OCI-LY3 (cell line): Measurements from ENCODE around the gene SERPING1.
A peak's percentile ranks its signal among the peaks of the same experiment; 100 is the strongest.
"Not testable (repeated sequence)": the region's sequence is repeated elsewhere in the genome, so short reads cannot be mapped to it uniquely, and the experiment has no call there.

Source experiments
- H2AFZ ChIP-seq: fragments of 200-600, 300-600 bp; shearing (Covaris generic); 2 replicates; pipeline ENCODE4 v1.6.0; 2014; ENCODE audit warnings: antibody characterized with exemption, low read depth, low read length
- H3K27ac ChIP-seq: fragments of 200-600, 300-600 bp; sonication (generic); 2 replicates; pipeline ENCODE4 v1.5.1; 2014; ENCODE audit warnings: mild to moderate bottlenecking, low read length, moderate library complexity, mixed read lengths
- H3K27me3 ChIP-seq: fragments of 200-600, 300-600 bp; sonication (generic); 2 replicates; pipeline ENCODE4 v1.6.1; 2014; ENCODE audit warnings: low read depth, low read length, mixed read lengths
- H3K36me3 ChIP-seq: fragments of 200-600, 300-600 bp; sonication (generic); replicated peaks from 2 replicates; pipeline ENCODE3; 2014; ENCODE audit warnings: low read depth, low read length, mixed read lengths
- H3K4me1 ChIP-seq: fragments of 300-600, 200-600 bp; sonication (generic); 2 replicates; pipeline ENCODE4 v1.6.1; 2014; ENCODE audit warnings: low read length, mixed read lengths
- H3K4me2 ChIP-seq: fragments of 200-600, 300-600 bp; sonication (generic); 2 replicates; pipeline ENCODE4 v1.6.1; 2014; ENCODE audit warnings: low read length, mixed read lengths
- H3K4me3 ChIP-seq: fragments of 300-600, 200-600 bp; sonication (generic); 2 replicates; pipeline ENCODE4 v1.5.1; 2014; ENCODE audit warnings: antibody characterized with exemption, mild to moderate bottlenecking, low read length, moderate library complexity
- H3K79me2 ChIP-seq: fragments of 300-600, 200-600 bp; shearing (Covaris generic); 2 replicates; pipeline ENCODE4 v1.6.1; 2014; ENCODE audit warnings: mild to moderate bottlenecking, low read length, mixed read lengths
- H3K9ac ChIP-seq: fragments of 300-600, 200-600 bp; shearing (Covaris generic); 2 replicates; pipeline ENCODE4 v1.6.0; 2014; ENCODE audit warnings: mild to moderate bottlenecking, low read length, moderate library complexity
- H3K9me3 ChIP-seq: fragments of 200-600, 300-600 bp; shearing (Covaris generic); 2 replicates; pipeline ENCODE4 v1.6.1; 2014; ENCODE audit warnings: low read length, mixed read lengths; ENCODE audit not compliant: insufficient read depth
- H4K20me1 ChIP-seq: fragments of 200-600, 300-600 bp; sonication (generic); 2 replicates; pipeline ENCODE4 v1.6.1; 2016; ENCODE audit warnings: low read length, mixed read lengths; ENCODE audit not compliant: insufficient read depth
- EZH2phosphoT487 ChIP-seq: fragments of 200-600 bp; shearing (Covaris generic); IDR thresholded peaks from 2 replicates; pipeline ENCODE4 v1.6.1; 2018; ENCODE audit warnings: antibody characterized with exemption, mixed run types, low read depth
- TF ChIP-seq, protein P1 (sequence below): fragments of 200-600, 300-600 bp; sonication (generic); IDR thresholded peaks from 2 replicates; pipeline ENCODE4 v1.5.1; 2014; ENCODE audit warnings: antibody characterized with exemption, low read length, low read depth

SERPING1 gene

DNA sequence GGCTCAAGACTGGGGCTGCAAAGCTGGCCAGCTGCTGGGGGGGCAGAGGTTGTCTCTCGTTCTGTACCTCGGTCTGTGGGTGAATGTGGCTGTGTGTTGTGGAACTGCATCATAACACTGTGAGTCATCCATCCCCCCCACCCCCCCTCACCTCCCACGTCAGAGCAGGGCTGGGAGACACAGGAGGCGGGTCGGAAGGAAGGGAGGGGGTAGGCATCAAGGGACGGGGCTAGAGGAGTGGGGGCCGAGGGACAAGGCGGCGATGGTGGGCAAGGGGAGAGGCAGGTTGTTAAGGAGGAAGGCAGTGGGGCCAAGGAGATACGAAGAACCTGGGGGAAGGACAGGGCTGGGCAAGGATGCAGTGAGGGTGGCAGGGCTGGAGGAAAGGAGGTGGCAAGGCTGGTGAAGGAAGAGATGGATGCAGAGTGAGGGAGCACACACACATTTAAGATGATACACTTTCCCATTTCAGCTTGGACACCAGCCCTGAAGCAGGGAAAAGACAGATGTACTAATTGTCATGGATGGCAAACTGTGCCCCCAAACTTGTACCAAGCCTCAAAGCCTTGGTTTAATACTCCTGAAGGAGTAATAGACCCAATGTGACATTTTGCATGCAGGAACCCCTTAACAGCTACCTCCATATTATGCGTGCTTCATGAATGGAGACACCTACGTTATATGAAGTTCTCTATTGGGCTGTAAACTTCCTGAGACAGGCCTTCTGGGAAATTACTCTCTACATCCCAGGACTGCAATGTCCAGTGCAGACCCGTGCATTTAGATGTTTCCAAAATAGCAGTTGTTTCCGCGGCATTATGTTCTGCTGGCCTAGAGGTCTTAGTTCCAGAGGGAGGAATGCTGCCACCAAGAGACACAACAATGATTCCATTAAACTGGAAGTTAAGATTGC, 52.6 kb downstream of the SERPING1 start, which contains the start of gene YPEL4:
YPEL4 (minus strand) TSS at position 87 of the 913 bp plus-strand sequence. CDS start 2,805 bp downstream, outside the sequence.
- no peaks in the 10 kb centered on the region for H3K9me3 ChIP-seq
- H3K27ac ChIP-seq, result no peak within 1 kb of the TSS
- TF ChIP-seq, protein P1, sequence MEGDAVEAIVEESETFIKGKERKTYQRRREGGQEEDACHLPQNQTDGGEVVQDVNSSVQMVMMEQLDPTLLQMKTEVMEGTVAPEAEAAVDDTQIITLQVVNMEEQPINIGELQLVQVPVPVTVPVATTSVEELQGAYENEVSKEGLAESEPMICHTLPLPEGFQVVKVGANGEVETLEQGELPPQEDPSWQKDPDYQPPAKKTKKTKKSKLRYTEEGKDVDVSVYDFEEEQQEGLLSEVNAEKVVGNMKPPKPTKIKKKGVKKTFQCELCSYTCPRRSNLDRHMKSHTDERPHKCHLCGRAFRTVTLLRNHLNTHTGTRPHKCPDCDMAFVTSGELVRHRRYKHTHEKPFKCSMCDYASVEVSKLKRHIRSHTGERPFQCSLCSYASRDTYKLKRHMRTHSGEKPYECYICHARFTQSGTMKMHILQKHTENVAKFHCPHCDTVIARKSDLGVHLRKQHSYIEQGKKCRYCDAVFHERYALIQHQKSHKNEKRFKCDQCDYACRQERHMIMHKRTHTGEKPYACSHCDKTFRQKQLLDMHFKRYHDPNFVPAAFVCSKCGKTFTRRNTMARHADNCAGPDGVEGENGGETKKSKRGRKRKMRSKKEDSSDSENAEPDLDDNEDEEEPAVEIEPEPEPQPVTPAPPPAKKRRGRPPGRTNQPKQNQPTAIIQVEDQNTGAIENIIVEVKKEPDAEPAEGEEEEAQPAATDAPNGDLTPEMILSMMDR, result no peak
- no peak for TF ChIP-seq EZH2phosphoT487
- H3K4me1 ChIP-seq, result peaks cover 27% of the 10 kb centered on the region
- H3K4me2 ChIP-seq, result peak within 1 kb of the TSS; percentile 100
- H3K27me3 ChIP-seq, result peaks cover 29% of the 10 kb centered on the region
- H3K36me3 ChIP-seq, result no peaks in the 10 kb centered on the region
- H3K9ac ChIP-seq, result peak within 1 kb of the TSS; percentile 46
- H3K4me3 ChIP-seq, result peak within 1 kb of the TSS; percentile 82
- H3K79me2 ChIP-seq, result no peaks in the 10 kb centered on the region
- H2AFZ ChIP-seq, result peak within 1 kb of the TSS; percentile 72; the same call in 1 of the 2 replicates
- H4K20me1 ChIP-seq, result no peaks in the 10 kb centered on the region

DNA sequence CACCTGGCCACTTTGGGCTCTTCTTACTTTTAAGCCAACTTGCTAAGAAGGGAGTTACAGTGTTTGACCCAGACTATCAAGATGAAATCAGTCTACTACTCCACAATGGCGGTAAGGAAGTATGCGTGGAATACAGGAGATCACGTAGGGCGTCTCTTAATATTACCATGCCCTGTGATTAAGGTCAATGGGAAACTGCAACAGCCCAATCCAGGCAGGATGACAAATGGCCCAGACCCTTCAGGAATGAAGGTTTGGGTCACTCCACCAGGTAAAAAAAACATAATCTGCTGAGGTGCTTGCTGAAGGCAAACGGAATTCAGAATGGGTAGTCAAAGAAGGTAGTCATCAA, 53.2 kb downstream of the SERPING1 start:
- H3K9me3 ChIP-seq, result no peaks in the 10 kb centered on the region
- no peaks in the 10 kb centered on the region for H3K79me2 ChIP-seq
- no peak overlapping the region for H3K4me2 ChIP-seq
- peaks cover 29% of the 10 kb centered on the region for H3K27me3 ChIP-seq
- no peaks in the 10 kb centered on the region for H3K36me3 ChIP-seq
- H2AFZ ChIP-seq, result no peak overlapping the region
- peaks cover 21% of the 10 kb centered on the region for H3K4me1 ChIP-seq
- H3K4me3 ChIP-seq, result no peak overlapping the region
- H3K9ac ChIP-seq, result no peak overlapping the region
- H4K20me1 ChIP-seq, result no peaks in the 10 kb centered on the region
- TF ChIP-seq, protein P1, result no peak
- TF ChIP-seq EZH2phosphoT487, result no peak
- H3K27ac ChIP-seq, result no peak overlapping the region

DNA sequence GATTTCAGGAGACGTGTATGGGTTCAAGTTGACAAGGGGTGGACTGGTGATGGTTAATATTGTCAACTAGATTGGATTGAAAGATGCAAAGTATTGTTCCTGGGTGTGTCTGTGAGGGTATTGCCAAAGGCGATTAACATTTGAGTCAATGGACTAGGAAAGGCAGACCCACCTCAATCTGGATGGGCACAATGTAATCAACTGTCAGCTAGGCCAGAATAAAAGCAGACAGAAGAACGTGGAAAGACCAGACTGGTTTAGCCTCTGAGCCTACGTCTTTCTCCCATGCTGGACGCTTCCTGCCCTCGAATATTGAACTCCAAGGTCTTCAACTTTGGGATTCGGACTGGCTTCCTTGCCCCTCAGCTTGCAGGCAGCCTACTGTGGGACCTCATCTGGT, 53.9 kb downstream of the SERPING1 start:
- no peaks in the 10 kb centered on the region for H3K79me2 ChIP-seq
- H3K27ac ChIP-seq, result no peak overlapping the region
- H3K27me3 ChIP-seq, result peaks cover 29% of the 10 kb centered on the region
- H2AFZ ChIP-seq, result no peak overlapping the region
- no peak overlapping the region for H3K9ac ChIP-seq
- TF ChIP-seq, protein P1, result no peak
- TF ChIP-seq EZH2phosphoT487, result no peak
- no peaks in the 10 kb centered on the region for H3K9me3 ChIP-seq
- no peaks in the 10 kb centered on the region for H4K20me1 ChIP-seq
- no peak overlapping the region for H3K4me3 ChIP-seq
- H3K36me3 ChIP-seq, result no peaks in the 10 kb centered on the region
- no peak overlapping the region for H3K4me2 ChIP-seq
- peaks cover 21% of the 10 kb centered on the region for H3K4me1 ChIP-seq

DNA sequence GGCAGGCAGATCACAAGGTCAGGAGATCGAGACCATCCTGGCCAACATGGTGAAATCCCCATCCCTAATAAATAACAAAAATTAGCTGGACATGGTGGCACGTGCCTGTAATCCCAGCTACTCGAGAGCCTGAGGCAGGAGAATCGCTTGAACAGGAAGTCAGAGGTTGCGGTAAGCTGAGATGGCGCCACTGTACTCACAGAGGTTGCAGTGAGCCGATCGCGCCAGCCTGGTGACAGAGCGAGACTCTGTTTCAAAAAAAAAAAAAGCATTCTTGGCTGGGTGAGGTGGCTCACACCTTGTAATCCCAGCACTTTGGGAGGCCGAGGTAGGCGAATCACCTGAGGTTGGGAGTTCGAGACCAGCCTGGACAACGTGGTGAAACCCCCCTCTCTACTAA, 54.7 kb downstream of the SERPING1 start:
- not testable (repeated sequence) for H3K9ac ChIP-seq, H3K27ac ChIP-seq, H3K79me2 ChIP-seq, H3K4me2 ChIP-seq, H2AFZ ChIP-seq, H3K4me3 ChIP-seq, H3K36me3 ChIP-seq, H3K9me3 ChIP-seq, H4K20me1 ChIP-seq
- Histone ChIP-seq H3K27me3 (peaks cover 21% of the 10 kb centered on the region), H3K4me1 (peaks cover 26% of the 10 kb centered on the region)
